SH-SY5Y (cell line): ENCODE results near the gene RNGTT.

Experiments used
- GATA2 ChIP-seq: IDR thresholded peaks from 2 replicates; pipeline ENCODE4 v1.6.1; 2011; ENCODE audit warnings: mild to moderate bottlenecking, low read depth, low read length
- GATA3 ChIP-seq: IDR thresholded peaks from 2 replicates; pipeline ENCODE4 v1.6.1; 2011; ENCODE audit warnings: low read depth, mild to moderate bottlenecking, low read length, moderate library complexity

DNA sequence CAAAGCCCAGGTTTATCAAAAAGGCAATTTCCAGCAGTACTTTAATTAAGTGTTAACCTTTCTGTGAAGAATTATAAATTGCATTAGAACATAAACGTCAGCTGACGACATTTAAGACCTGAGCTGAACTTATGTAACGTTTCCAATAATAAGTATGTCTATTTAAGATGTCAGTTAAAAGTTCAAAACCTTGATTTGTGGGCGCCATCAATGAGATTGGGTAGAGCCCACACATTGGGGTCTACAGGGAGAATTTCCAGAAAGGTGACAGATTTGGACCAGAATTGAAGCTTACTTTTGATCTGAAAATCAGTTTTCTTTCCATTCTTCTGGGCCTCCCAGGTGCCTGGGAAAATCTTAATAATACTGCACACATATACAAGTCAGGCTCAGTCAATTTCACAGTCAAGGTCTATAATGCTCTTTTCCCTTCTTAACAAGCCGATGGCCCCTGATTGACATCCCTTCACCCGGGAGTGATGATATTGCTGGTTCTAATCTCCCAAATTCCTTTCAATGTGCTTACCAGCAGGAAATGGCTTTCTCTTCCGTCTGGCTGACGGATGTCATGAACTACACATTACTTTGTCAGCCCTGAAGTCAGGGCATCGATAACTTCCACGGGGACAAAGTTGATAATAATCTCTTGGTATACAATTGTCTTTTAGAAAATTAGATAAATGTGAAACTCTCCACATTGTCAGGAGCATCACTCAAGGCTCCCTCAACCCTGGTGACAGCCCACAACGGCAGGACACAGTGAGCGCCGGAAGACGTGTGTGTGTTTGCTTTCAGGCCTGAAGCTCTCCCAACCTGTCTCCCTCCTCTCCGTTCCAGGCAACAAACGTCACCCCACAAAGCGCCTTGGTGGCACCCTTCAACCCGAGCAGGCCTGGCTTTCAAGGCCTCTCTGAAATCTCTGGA lies 400.8 kb downstream of the RNGTT start:
- TF ChIP-seq GATA2 = no peak
- no peak for TF ChIP-seq GATA3
